ENCODE data around the gene DLGAP5. TPM values are rescaled to one million over a fixed set of nuclear protein-coding genes. Genes with fewer than 3 reads are reported as not detected.

The DLGAP5 gene
- total RNA-seq, 2 donors from 2014 or later: 0.08 to 1.2 TPM

- Histone ChIP-seq H3K36me3 (no peaks in the 10 kb centered on the region), H3K9me3 (no peaks in the 10 kb centered on the region), H3K27ac (no peak overlapping the region), H3K4me1 (no peaks in the 10 kb centered on the region), H3K4me3 (no peak overlapping the region), H3K27me3 (no peaks in the 10 kb centered on the region)
- TF ChIP-seq CTCF (IDR thresholded peaks at IDR 0.05): no peak
- DNase-seq (ENCODE audit: low spot score): no peak
These were observed 42.2 kb upstream of the DLGAP5 start for GRCh38 chr14:55233591-55233990.

GRCh38 chr14:55228261-55228660 lies 36.9 kb upstream of the DLGAP5 start:
- Histone ChIP-seq H3K4me3 (no peak overlapping the region), H3K36me3 (no peaks in the 10 kb centered on the region), H3K4me1 (no peaks in the 10 kb centered on the region), H3K27ac (no peak overlapping the region), H3K27me3 (no peaks in the 10 kb centered on the region), H3K9me3 (peaks cover 0 to 15% of the 10 kb centered on the region in 2 donors)
- TF ChIP-seq CTCF (IDR thresholded peaks at IDR 0.05): no peak
- no peak for DNase-seq (ENCODE audit: low spot score)

- Histone ChIP-seq H3K27me3 (no peaks in the 10 kb centered on the region), H3K27ac (no peak overlapping the region), H3K4me1 (no peaks in the 10 kb centered on the region), H3K4me3 (no peak overlapping the region), H3K9me3 (peaks cover 0 to 15% of the 10 kb centered on the region in 2 donors), H3K36me3 (no peaks in the 10 kb centered on the region)
- no peak for TF ChIP-seq CTCF (IDR thresholded peaks at IDR 0.05)
- no peak for DNase-seq (ENCODE audit: low spot score)
These were observed 32.0 kb upstream of the DLGAP5 start for GRCh38 chr14:55223364-55223763.

- H3K4me1 ChIP-seq: no peaks in the 10 kb centered on the region
- DNase-seq (ENCODE audit: low spot score): no peak
- no peak overlapping the region for H3K4me3 ChIP-seq
These were observed 30.6 kb upstream of the DLGAP5 start for GRCh38 chr14:55221968-55222367.

GRCh38 chr14:55221186-55221585 lies 29.8 kb upstream of the DLGAP5 start:
- no peak overlapping the region for H3K4me3 ChIP-seq
- TF ChIP-seq CTCF (IDR thresholded peaks at IDR 0.05): no peak
- no peaks in the 10 kb centered on the region for H3K4me1 ChIP-seq
- no peak for DNase-seq (ENCODE audit: low spot score)
- H3K27me3 ChIP-seq: no peaks in the 10 kb centered on the region
- peaks cover 0 to 3% of the 10 kb centered on the region in 2 donors for H3K9me3 ChIP-seq
- no peaks in the 10 kb centered on the region for H3K36me3 ChIP-seq
- H3K27ac ChIP-seq: no peak overlapping the region

More at GRCh38 chr14:55221968-55222367, 30.6 kb upstream of the DLGAP5 start:
- Histone ChIP-seq H3K36me3 (no peaks in the 10 kb centered on the region), H3K27me3 (no peaks in the 10 kb centered on the region), H3K9me3 (peaks cover 0 to 11% of the 10 kb centered on the region in 2 donors), H3K27ac (no peak overlapping the region)
- TF ChIP-seq CTCF (IDR thresholded peaks at IDR 0.05): no peak

GRCh38 chr14:55220230-55220629 lies 28.8 kb upstream of the DLGAP5 start:
- DNase-seq (ENCODE audit: low spot score): no peak
- Histone ChIP-seq H3K4me1 (no peaks in the 10 kb centered on the region), H3K27me3 (no peaks in the 10 kb centered on the region), H3K27ac (no peak overlapping the region), H3K4me3 (no peak overlapping the region), H3K36me3 (no peaks in the 10 kb centered on the region), H3K9me3 (no peaks in the 10 kb centered on the region)
- TF ChIP-seq CTCF (IDR thresholded peaks at IDR 0.05): no peak

Data from right atrium auricular region (tissue), 2 donors.